B cell (primary cell): ENCODE results near the gene ANKS1B.

Experiments used
- CTCF ChIP-seq: fragments of 200-600 bp; IDR thresholded peaks from one replicate; pipeline ENCODE4 v1.8.0; 2022; ENCODE audit warnings: antibody characterized with exemption, mild to moderate bottlenecking
- EZH2 ChIP-seq: IDR thresholded peaks from 2 replicates; pipeline ENCODE4 v1.6.1; 2012; ENCODE audit warnings: borderline replicate concordance, low read depth, mild to moderate bottlenecking, moderate library complexity, low read length; ENCODE audit not compliant: insufficient read depth, poor library complexity, severe bottlenecking

GRCh38 chr12:99752740-99753139 lies 232.0 kb downstream of the ANKS1B start:
- TF ChIP-seq CTCF (no peak), EZH2 (no peak)
